Psoas muscle (tissue), 8 donors: ENCODE data around the gene LAMA5. TPM values are rescaled to one million over a fixed set of nuclear protein-coding genes. Genes with fewer than 3 reads are reported as not detected.

Source experiments
- ATAC-seq, 4 donors: fragments of 200-7000 bp; cut with Tn5 transposase; one replicate each; pipeline ENCODE4 v1.9.1; 2020; ENCODE audit warnings: moderate library complexity in 3 of 4, mild to moderate bottlenecking in 2 of 4
- DNase-seq, 2 donors: peaks; one replicate each; pipeline ENCODE4 v3.0.0-alpha.2; 2020
- H3K27ac ChIP-seq: fragments of 200-600 bp; one replicate; pipeline ENCODE4 v1.8.0; 2022
- H3K27me3 ChIP-seq, 3 donors: fragments of 200-600 bp in 1 of 3; one replicate each; pipeline versions ENCODE4 v1.6.1 to v1.8.0; 2013 to 2022; ENCODE audit warnings: low read length in 2 of 3, mild to moderate bottlenecking in 2 of 3, moderate library complexity in 1 of 3; ENCODE audit not compliant: insufficient read depth in 3 of 3
- H3K36me3 ChIP-seq, 2 donors: fragments of 200-600 bp in 1 of 2; one replicate each; pipeline versions ENCODE4 v1.6.1 to v1.8.0; 2013 to 2022; ENCODE audit warnings: low read depth in 1 of 2, mild to moderate bottlenecking in 1 of 2, moderate library complexity in 1 of 2; ENCODE audit not compliant: insufficient read depth in 1 of 2
- H3K4me1 ChIP-seq: fragments of 200-600 bp; one replicate; pipeline ENCODE4 v1.8.0; 2022
- H3K4me3 ChIP-seq: fragments of 200-600 bp; one replicate; pipeline ENCODE4 v1.8.0; 2022; ENCODE audit warnings: mild to moderate bottlenecking
- H3K9me3 ChIP-seq: fragments of 200-600 bp; one replicate; pipeline ENCODE4 v1.8.0; 2022
- WGBS, 3 donors: extraction: QIAGEN DNeasy Blood & Tissue Kit; methylation state at CpG; one replicate each; pipeline versions ENCODE4 v1.1.6 to v1.1.7; 2013; 5-methylcytosine and 5-hydroxymethylcytosine counted together
- intact Hi-C, 2 donors: fragments of 100-400 bp; cut with DNase I; formaldehyde crosslinking; loops; one replicate each; pipeline versions ENCODE4 v1.11.0 to v1.14.2; 2022
- polyA plus RNA-seq, 3 donors: library from polyadenylated mRNA; stranded (reverse); fragments of 200-250 nt; gene quantifications; one replicate each; pipeline ENCODE4 v1.2.3, GENCODE V29; 2013
- total RNA-seq, 4 donors: library from RNA; stranded (reverse); fragmentation: NEBNext Ultra II Directional in 2 of 4; extraction: Animal tissue kit (Norgen Biotek cat#: 25700) in 2 of 4; gene quantifications; one replicate each; pipeline versions ENCODE4 v1.2.1 to v1.2.4, GENCODE V29; 2021 to 2023
- TF ChIP-seq, protein P1 (sequence below): fragments of 200-600 bp; IDR thresholded peaks from one replicate; pipeline ENCODE4 v1.8.0; 2022; ENCODE audit warnings: antibody characterized with exemption
- donor health status: healthy with polysubstance abuse.
- donor health status: DM: no; HTN: no; CAD: no; lungs with moderate emphysema.
- donor health status: Bipolar disorder and iron deficiency.
- donor health status: healthy.
- donor health status: DM: yes; HTN: yes; CAD: no.
- donor health status: DM: no; HTN: no; CAD: no.
- donor health status: DM: no; HTN: no; CAD: no.
- donor health status: DM: yes; HTN: yes; CAD: no.

Gene LAMA5
- total and polyA plus RNA-seq, 7 donors, result 14.4 to 74.6 (median 34.2) TPM

DNA sequence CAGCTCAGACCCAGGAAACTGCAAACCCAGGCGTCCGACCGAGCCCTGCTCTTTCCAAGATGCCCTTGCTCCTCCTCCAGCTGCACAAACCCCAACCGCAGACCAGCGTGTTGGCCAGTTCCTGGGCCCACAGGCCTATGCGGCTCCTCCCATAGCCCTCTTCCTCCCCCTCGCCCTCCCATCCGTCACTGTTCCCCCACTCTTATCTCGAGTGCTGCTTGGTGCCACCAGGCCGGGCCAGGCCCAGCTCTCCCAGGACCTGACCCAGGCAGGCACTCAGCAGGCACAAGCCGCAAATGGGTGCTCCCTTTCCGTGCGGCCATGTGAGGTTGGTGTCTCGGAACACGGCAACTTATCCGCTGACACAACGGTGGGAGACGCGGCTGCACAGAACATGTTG is 35.8 kb downstream of the LAMA5 start:
- no peaks in the 10 kb centered on the region for H3K27me3 ChIP-seq
- no peak for ATAC-seq
- no peak overlapping the region for H3K27ac ChIP-seq
- WGBS, 3 donors, result 93 to 97% (median 97%) methylated on average over 19 of the region's 19 CpGs
- TF ChIP-seq, protein P1, sequence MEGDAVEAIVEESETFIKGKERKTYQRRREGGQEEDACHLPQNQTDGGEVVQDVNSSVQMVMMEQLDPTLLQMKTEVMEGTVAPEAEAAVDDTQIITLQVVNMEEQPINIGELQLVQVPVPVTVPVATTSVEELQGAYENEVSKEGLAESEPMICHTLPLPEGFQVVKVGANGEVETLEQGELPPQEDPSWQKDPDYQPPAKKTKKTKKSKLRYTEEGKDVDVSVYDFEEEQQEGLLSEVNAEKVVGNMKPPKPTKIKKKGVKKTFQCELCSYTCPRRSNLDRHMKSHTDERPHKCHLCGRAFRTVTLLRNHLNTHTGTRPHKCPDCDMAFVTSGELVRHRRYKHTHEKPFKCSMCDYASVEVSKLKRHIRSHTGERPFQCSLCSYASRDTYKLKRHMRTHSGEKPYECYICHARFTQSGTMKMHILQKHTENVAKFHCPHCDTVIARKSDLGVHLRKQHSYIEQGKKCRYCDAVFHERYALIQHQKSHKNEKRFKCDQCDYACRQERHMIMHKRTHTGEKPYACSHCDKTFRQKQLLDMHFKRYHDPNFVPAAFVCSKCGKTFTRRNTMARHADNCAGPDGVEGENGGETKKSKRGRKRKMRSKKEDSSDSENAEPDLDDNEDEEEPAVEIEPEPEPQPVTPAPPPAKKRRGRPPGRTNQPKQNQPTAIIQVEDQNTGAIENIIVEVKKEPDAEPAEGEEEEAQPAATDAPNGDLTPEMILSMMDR, result no peak
- no peaks in the 10 kb centered on the region for H3K4me1 ChIP-seq
- intact Hi-C loops, result no loop called here
- no peaks in the 10 kb centered on the region for H3K9me3 ChIP-seq
- H3K36me3 ChIP-seq, result peaks cover 0 to 83% of the 10 kb centered on the region in 2 donors
- peak in 1 of 2 donors; percentile 11 for DNase-seq
- H3K4me3 ChIP-seq, result no peak overlapping the region

DNA sequence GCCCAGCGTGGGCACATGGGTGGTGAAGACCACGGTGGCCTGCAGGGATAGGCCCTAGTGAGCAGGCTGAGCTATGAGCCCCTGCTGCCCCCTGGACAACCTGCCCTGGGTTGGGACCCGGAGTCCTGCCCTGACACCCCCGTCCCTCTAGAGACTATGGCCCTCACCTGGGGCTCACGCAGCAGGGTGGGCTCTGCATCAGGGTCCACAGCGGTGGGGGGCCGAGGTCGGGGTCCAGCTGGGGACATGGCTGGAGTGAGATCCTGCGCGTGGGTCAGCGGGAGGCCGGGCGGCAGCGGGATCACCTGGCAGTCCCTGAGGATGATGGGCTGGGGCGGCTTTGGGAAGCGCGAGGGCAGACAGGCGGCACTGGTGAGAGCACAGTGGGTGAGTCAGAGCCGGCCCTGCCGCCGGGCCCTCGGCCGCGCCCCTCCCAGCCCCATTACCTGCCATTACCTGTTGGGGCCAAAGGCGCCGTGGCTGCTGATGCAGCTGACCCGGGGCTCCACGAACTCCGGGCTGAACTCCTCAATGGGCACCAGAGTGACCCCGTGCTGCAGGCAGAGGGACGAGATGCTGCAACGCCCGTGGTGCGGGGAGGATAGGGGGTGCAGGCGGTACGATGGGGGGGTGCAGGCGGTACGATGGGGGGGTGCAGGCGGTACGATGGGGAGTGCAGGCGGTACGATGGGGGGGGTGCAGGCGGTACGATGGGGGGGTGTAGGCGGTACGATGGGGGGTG is 36.4 kb downstream of the LAMA5 start:
- WGBS, 3 donors, result 87 to 92% (median 88%) methylated on average over 36 to 46 of the region's 46 CpGs
- Histone ChIP-seq H3K4me3 (no peak overlapping the region), H3K36me3 (peaks cover 0 to 86% of the 10 kb centered on the region in 2 donors), H3K9me3 (no peaks in the 10 kb centered on the region), H3K4me1 (no peaks in the 10 kb centered on the region), H3K27ac (no peak overlapping the region), H3K27me3 (no peaks in the 10 kb centered on the region)
- DNase-seq (peak in 1 of 2 donors; percentile 9), ATAC-seq (no peak)
- intact Hi-C loops, result no loop called here
- TF ChIP-seq, protein P1, result no peak

DNA sequence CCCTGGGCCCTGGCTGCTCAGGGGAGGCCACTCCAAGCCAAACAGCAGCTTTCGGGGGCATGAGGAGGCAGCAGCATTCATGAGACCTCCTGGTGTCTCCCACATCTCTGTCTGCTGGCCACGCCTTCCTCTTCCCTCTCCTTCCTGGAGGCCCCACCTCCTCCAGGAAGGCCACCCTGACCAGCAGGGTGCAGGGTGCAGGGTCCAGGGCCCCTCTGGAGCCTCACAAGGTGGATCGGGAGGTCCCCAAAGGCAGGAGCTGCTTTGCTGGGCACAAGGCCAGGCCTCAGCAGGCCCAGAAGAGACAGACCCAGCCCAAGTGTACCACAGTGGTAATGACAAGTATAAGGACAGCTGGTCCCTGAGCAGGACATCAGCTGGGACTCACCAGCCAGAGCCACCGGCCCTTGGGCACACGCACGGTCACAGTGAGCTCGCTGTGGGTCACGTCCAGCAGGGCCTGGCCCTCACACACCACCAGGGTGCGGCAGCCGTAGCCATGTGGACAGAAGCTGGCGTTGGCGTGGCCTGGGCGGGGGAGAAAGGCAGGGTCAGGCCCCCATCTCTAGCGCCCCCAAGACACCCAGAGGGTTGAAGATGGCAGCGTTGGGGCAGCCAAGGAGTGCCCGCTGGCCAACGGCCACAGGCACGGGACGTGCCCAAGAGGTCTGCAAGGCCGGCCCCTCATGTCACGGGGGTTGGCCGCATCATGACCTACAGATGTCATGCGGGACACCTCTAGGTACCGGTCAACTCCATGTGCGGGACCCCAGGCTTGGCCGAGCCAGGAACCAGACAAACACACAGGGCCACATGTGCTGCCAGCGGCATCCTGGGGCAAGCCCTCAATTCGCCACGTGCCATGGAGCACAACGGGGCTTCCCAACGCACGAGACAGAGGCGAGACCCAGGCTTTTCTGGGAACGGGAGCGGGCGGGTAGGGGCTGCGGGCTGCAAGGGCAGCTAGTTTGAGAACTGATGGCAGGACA is 37.4 kb downstream of the LAMA5 start:
- 93 to 98% (median 95%) methylated on average over 36 to 37 of the region's 37 CpGs for WGBS, 3 donors
- Histone ChIP-seq H3K36me3 (peaks cover 0 to 87% of the 10 kb centered on the region in 2 donors), H3K27me3 (no peaks in the 10 kb centered on the region), H3K9me3 (no peaks in the 10 kb centered on the region), H3K27ac (no peak overlapping the region), H3K4me3 (no peak overlapping the region), H3K4me1 (no peaks in the 10 kb centered on the region)
- intact Hi-C loops, result no loop called here
- peak in 1 of 4 donors; percentile 15 for ATAC-seq
- TF ChIP-seq, protein P1, result no peak
- peak in 1 of 2 donors; percentile 12 for DNase-seq

DNA sequence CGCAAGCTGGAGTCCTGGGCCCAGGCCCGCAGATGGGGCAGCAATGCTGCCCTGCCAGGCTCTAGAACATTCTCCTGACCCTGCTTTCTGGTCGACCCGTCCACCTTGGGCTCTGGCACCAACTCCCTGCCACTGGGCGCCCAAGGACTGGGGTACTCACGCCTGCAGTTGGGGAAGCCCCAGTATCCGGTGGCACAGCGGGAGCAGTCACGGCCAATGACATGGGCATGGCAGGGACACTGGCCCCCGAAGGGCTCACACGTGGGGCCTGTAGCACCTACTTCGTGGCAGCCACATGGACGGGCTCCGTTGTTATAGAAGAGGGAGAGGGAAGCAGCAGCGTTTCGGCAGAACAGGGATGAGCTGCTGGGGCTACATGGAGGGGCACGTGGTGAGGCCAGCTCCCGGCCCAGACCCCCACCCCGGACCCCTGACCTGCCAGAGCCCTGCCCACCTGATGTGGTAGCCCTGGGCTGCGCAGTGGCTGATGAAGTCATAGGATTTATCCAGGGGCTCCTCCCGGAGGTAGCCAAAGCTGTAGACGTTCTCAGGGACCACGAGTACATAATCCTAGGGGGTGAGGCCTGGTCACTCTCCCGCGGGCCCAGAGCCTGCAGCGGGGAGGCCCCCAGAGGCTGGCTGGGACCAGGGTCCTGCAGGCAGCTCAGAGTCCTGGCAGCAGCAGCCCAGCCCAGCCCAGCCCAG is 38.3 kb downstream of the LAMA5 start:
- peak in 1 of 2 donors; percentile 9 for DNase-seq
- ATAC-seq, result no peak
- Histone ChIP-seq H3K36me3 (peaks cover 0 to 88% of the 10 kb centered on the region in 2 donors), H3K4me1 (no peaks in the 10 kb centered on the region), H3K4me3 (no peak overlapping the region), H3K27me3 (no peaks in the 10 kb centered on the region), H3K9me3 (no peaks in the 10 kb centered on the region), H3K27ac (no peak overlapping the region)
- intact Hi-C loops, result no loop called here
- TF ChIP-seq, protein P1, result no peak
- 85 to 92% (median 90%) methylated on average over 26 of the region's 26 CpGs for WGBS, 3 donors
